H1 (cell line): ENCODE results near the gene NDRG4. TPM values are rescaled to one million over a fixed set of nuclear protein-coding genes. Genes with fewer than 3 reads are reported as not detected.

Experiments
- CTCF ChIA-PET: fragments of 300-600 bp; sonication (Branson Sonifier 250); formaldehyde crosslinking; loops from one replicate; lab custom pipeline; 2021; ENCODE audit not compliant: partially characterized antibody; lab: Charles Lee
- POLR2A ChIA-PET: fragments of 300-600 bp; sonication (Branson Sonifier 250); formaldehyde crosslinking; loops from one replicate; lab custom pipeline; 2021; ENCODE audit warnings: inconsistent platforms; ENCODE audit not compliant: partially characterized antibody; lab: Charles Lee
- DNase-seq, 2 experiments: peaks; one replicate each; pipeline versions ENCODE4 v3.0.0 to v3.0.0-alpha.2; 2010 to 2022; ENCODE audit warnings: low spot score in 2 of 2, low read depth in 1 of 2, mixed read lengths in 1 of 2
- FAIRE-seq: peaks from 2 replicates; lab custom pipeline; 2011; peaks lifted over from hg19 to GRCh38; lab: Jason Lieb, UNC
- H2AFZ ChIP-seq: 2 replicates; pipeline ENCODE4 v1.8.1; 2012; ENCODE audit warnings: low read length, inconsistent platforms
- H2AK5ac ChIP-seq: 2 replicates; pipeline ENCODE4 v1.6.1; 2013; ENCODE audit warnings: low read depth, low read length
- H2BK120ac ChIP-seq: replicated peaks from 2 replicates; pipeline ENCODE3; 2013; ENCODE audit warnings: low read depth, low read length, inconsistent platforms
- H2BK12ac ChIP-seq: 2 replicates; pipeline ENCODE4 v1.6.1; 2013; ENCODE audit warnings: low read depth, low read length
- H2BK15ac ChIP-seq: 2 replicates; pipeline ENCODE4 v1.6.1; 2013; ENCODE audit warnings: low read length
- H2BK20ac ChIP-seq: 2 replicates; pipeline ENCODE4 v1.6.1; 2013; ENCODE audit warnings: low read length
- H2BK5ac ChIP-seq: 2 replicates; pipeline ENCODE4 v1.6.1; 2013; ENCODE audit warnings: low read depth, low read length
- H3K14ac ChIP-seq: 2 replicates; pipeline ENCODE4 v1.6.1; 2013; ENCODE audit warnings: inconsistent platforms; ENCODE audit not compliant: insufficient read length
- H3K18ac ChIP-seq: 2 replicates; pipeline ENCODE4 v1.6.1; 2013; ENCODE audit warnings: low read length; ENCODE audit errors: extremely low read depth
- H3K23ac ChIP-seq: 2 replicates; pipeline ENCODE4 v1.6.1; 2013; ENCODE audit warnings: inconsistent platforms; ENCODE audit not compliant: insufficient read length
- H3K23me2 ChIP-seq: 2 replicates; pipeline ENCODE4 v1.6.1; 2013; ENCODE audit warnings: low read depth, low read length
- H3K27ac ChIP-seq: 2 replicates; pipeline ENCODE4 v1.6.1; 2011; ENCODE audit warnings: low read depth, low read length, inconsistent platforms
- H3K27me3 ChIP-seq, 4 experiments: replicated peaks in 1 of 4; 1 replicate in 1 of 4; 2 replicates in 3 of 4; pipeline versions ENCODE4 v1.6.1 to v1.8.1; 2011 to 2013; ENCODE audit warnings: low read length in 3 of 4, mild to moderate bottlenecking in 3 of 4, inconsistent platforms in 2 of 4, mixed read lengths in 2 of 4, moderate library complexity in 1 of 4; ENCODE audit not compliant: control insufficient read depth in 3 of 4, insufficient read depth in 3 of 4; ENCODE audit errors: extremely low read depth in 1 of 4
- H3K36me3 ChIP-seq, 4 experiments: 2 replicates each; pipeline versions ENCODE4 v1.6.1 to v1.8.1; 2011 to 2013; ENCODE audit warnings: mild to moderate bottlenecking in 4 of 4, low read length in 3 of 4, moderate library complexity in 2 of 4, control low read depth in 1 of 4, inconsistent platforms in 1 of 4; ENCODE audit not compliant: insufficient read depth in 4 of 4, control insufficient read depth in 2 of 4
- H3K4ac ChIP-seq: replicated peaks from 2 replicates; pipeline ENCODE3; 2013; ENCODE audit warnings: low read length, low read depth, mixed read lengths, inconsistent platforms; ENCODE audit not compliant: insufficient read length
- H3K4me1 ChIP-seq, 4 experiments: replicated peaks in 1 of 4; 1 replicate in 1 of 4; 2 replicates in 3 of 4; pipeline versions ENCODE4 v1.6.1 to v1.8.1; 2011 to 2013; ENCODE audit warnings: low read length in 3 of 4, inconsistent platforms in 2 of 4, mixed read lengths in 1 of 4; ENCODE audit not compliant: insufficient read depth in 4 of 4, control insufficient read depth in 3 of 4
- H3K4me2 ChIP-seq, 2 experiments: 2 replicates each; pipeline versions ENCODE4 v1.6.1 to v1.8.1; 2011 to 2013; ENCODE audit warnings: low read depth in 2 of 2, low read length in 2 of 2, control low read depth in 1 of 2, inconsistent platforms in 1 of 2, mild to moderate bottlenecking in 1 of 2; ENCODE audit not compliant: insufficient read depth in 1 of 2
- H3K4me3 ChIP-seq, 4 experiments: fragments of 200-600, 300-600 bp in 1 of 4; sonication (generic), shearing (Covaris generic), sonication (Bioruptor Twin) in 1 of 4; 2 replicates each; pipeline versions ENCODE4 v1.5.1 to v1.8.1; 2011 to 2016; ENCODE audit warnings: low read length in 4 of 4, low read depth in 3 of 4, control low read depth in 2 of 4, inconsistent platforms in 2 of 4, mild to moderate bottlenecking in 2 of 4, mixed read lengths in 1 of 4, moderate library complexity in 1 of 4; ENCODE audit not compliant: insufficient read depth in 2 of 4; ENCODE audit errors: extremely low read depth in 1 of 4
- H3K56ac ChIP-seq: replicated peaks from 2 replicates; pipeline ENCODE3; 2013; ENCODE audit warnings: low read depth, mild to moderate bottlenecking, mixed read lengths, low read length, inconsistent platforms; ENCODE audit not compliant: insufficient read length
- H3K79me1 ChIP-seq: 2 replicates; pipeline ENCODE4 v1.6.1; 2013; ENCODE audit warnings: low read depth, low read length, control low read depth
- H3K79me2 ChIP-seq, 2 experiments: 2 replicates each; pipeline versions ENCODE4 v1.6.1 to v1.8.1; 2012 to 2013; ENCODE audit warnings: low read length in 2 of 2, mild to moderate bottlenecking in 2 of 2, inconsistent platforms in 1 of 2; ENCODE audit not compliant: insufficient read depth in 2 of 2, control insufficient read depth in 1 of 2
- H3K9ac ChIP-seq, 4 experiments: replicated peaks in 1 of 4; 1 replicate in 1 of 4; 2 replicates in 3 of 4; pipeline versions ENCODE4 v1.6.1 to v1.8.1; 2011 to 2013; ENCODE audit warnings: low read depth in 3 of 4, low read length in 3 of 4, control low read depth in 2 of 4, mild to moderate bottlenecking in 2 of 4, moderate library complexity in 2 of 4, inconsistent platforms in 1 of 4; ENCODE audit errors: extremely low read depth in 1 of 4
- H3K9me3 ChIP-seq, 2 experiments: 2 replicates each; pipeline versions ENCODE4 v1.6.1 to v1.8.1; 2012 to 2013; ENCODE audit warnings: mild to moderate bottlenecking in 2 of 2, moderate library complexity in 2 of 2, control low read depth in 1 of 2, inconsistent platforms in 1 of 2, low read depth in 1 of 2, low read length in 1 of 2, mixed read lengths in 1 of 2; ENCODE audit not compliant: insufficient read depth in 2 of 2
- H4K20me1 ChIP-seq, 2 experiments: replicated peaks in 1 of 2; 2 replicates each; pipeline versions ENCODE3 to v1.8.1; 2011 to 2013; ENCODE audit warnings: inconsistent platforms in 2 of 2, low read length in 2 of 2, mild to moderate bottlenecking in 1 of 2; ENCODE audit not compliant: insufficient read depth in 2 of 2, control insufficient read depth in 1 of 2
- H4K5ac ChIP-seq: 2 replicates; pipeline ENCODE4 v1.6.1; 2013; ENCODE audit warnings: low read length, low read depth, mixed read lengths, inconsistent platforms; ENCODE audit not compliant: insufficient read length
- H4K8ac ChIP-seq: 2 replicates; pipeline ENCODE4 v1.8.0; 2013; ENCODE audit warnings: mild to moderate bottlenecking, moderate library complexity, low read length, inconsistent platforms; ENCODE audit not compliant: insufficient read depth; ENCODE audit errors: extremely low read depth
- H4K91ac ChIP-seq: replicated peaks from 2 replicates; pipeline ENCODE3; 2013; ENCODE audit warnings: low read length, mixed read lengths, inconsistent platforms; ENCODE audit not compliant: insufficient read length
- BRCA1 ChIP-seq: IDR thresholded peaks from 2 replicates; pipeline ENCODE4 v1.6.1; 2012; ENCODE audit warnings: low read depth, low read length, improper control_type of control experiment
- EP300 ChIP-seq, 2 experiments: IDR thresholded peaks; 1 replicate in 1 of 2; 2 replicates in 1 of 2; pipeline ENCODE4 v1.6.1; 2011 to 2012; ENCODE audit warnings: low read depth in 2 of 2, low read length in 2 of 2, mild to moderate bottlenecking in 2 of 2, borderline replicate concordance in 1 of 2, inconsistent platforms in 1 of 2, moderate library complexity in 1 of 2
- KDM4A ChIP-seq: IDR thresholded peaks from one replicate; pipeline ENCODE4 v1.7.1; 2012; ENCODE audit warnings: low read depth, mild to moderate bottlenecking, moderate library complexity, low read length, inconsistent platforms; ENCODE audit not compliant: severe bottlenecking
- NRF1 ChIP-seq: IDR thresholded peaks from 2 replicates; pipeline ENCODE4 v1.6.1; 2011; ENCODE audit warnings: mild to moderate bottlenecking, low read depth, low read length, improper control_type of control experiment
- SIRT6 ChIP-seq: IDR thresholded peaks from one replicate; pipeline ENCODE4 v1.7.1; 2012; ENCODE audit warnings: low read length, inconsistent platforms
- SUZ12 ChIP-seq: fragments of 200-600 bp; sonication (generic); IDR thresholded peaks from 2 replicates; pipeline ENCODE4 v1.6.1; 2012; ENCODE audit warnings: mild to moderate bottlenecking, inconsistent platforms, low read length, moderate library complexity, mixed read lengths
- TBP ChIP-seq: IDR thresholded peaks from 2 replicates; pipeline ENCODE4 v1.6.1; 2011; ENCODE audit warnings: low read depth, low read length, improper control_type of control experiment
- WGBS, 2 experiments: shearing (Covaris generic) in 1 of 2; methylation state at CpG; one replicate each; pipeline versions ENCODE4 v1.1.6 to v1.1.7; 2013 to 2015; ENCODE audit warnings: low lambda C conversion rate in 2 of 2, mixed read lengths in 2 of 2, inconsistent platforms in 1 of 2, low coverage in 1 of 2, missing lambda C conversion rate in 1 of 2; ENCODE audit not compliant: insufficient replicate concordance in 2 of 2, insufficient coverage in 1 of 2, insufficient read length in 1 of 2; ENCODE audit errors: extremely low coverage in 1 of 2, missing lambda C conversion rate in 1 of 2; 5-methylcytosine and 5-hydroxymethylcytosine counted together
- polyA plus RNA-seq, 7 experiments: library from polyadenylated mRNA; depleted of rRNA in 3 of 7; stranded (reverse) in 5 of 7; unstranded in 2 of 7; fragments of >200 nt in 5 of 7; fragments of 200-250 nt in 2 of 7; gene quantifications; 1 replicate in 5 of 7; 2 replicates in 1 of 7; 4 replicates in 1 of 7; pipeline versions ENCODE4 v1.2.1 to v1.2.3, GENCODE V29; 2011 to 2013; ENCODE audit warnings: missing spikeins in 2 of 7, mixed read lengths in 2 of 7
- total RNA-seq: library from RNA; stranded (reverse); fragmentation: NEBNext Ultra II Directional; extraction: Animal tissue kit (Norgen Biotek cat#: 25700); gene quantifications from 2 replicates; pipeline ENCODE4 v1.2.1, GENCODE V29; 2021

NDRG4 gene
- total and polyA plus RNA-seq, 2 of the 8 experiments (the other 6 are each of a cell fraction or from before 2014, with no cell fraction given), result 20.8 to 30.9 TPM

- Histone ChIP-seq H3K36me3 (no peaks in the 10 kb centered on the region), H3K56ac (no peak overlapping the region), H3K23ac (no peak overlapping the region), H3K4me3 (no peak overlapping the region), H4K20me1 (no peaks in the 10 kb centered on the region), H2BK5ac (no peak overlapping the region), H3K9me3 (no peaks in the 10 kb centered on the region), H3K14ac (no peak overlapping the region), H3K23me2 (no peaks in the 10 kb centered on the region), H3K27ac (no peak overlapping the region), H2BK12ac (no peak overlapping the region), H2BK120ac (no peak overlapping the region), H2BK20ac (no peak overlapping the region), H3K4me1 (peaks cover 7 to 12% (median 10%) of the 10 kb centered on the region in 4 experiments; a peak in 5 of 7 replicates), H4K91ac (no peak overlapping the region), H4K8ac (no peak overlapping the region), H4K5ac (no peak overlapping the region), H2AFZ (no peak overlapping the region), H2AK5ac (no peak overlapping the region), H3K79me2 (no peaks in the 10 kb centered on the region), H3K9ac (no peak overlapping the region), H3K4me2 (no peak overlapping the region), H3K18ac (no peak overlapping the region), H3K27me3 (peaks cover 0 to 3% (median 1%) of the 10 kb centered on the region in 4 experiments; a peak in 1 of 7 replicates), H2BK15ac (no peak overlapping the region), H3K79me1 (no peaks in the 10 kb centered on the region), H3K4ac (no peak overlapping the region)
- POLR2A ChIA-PET, result no interaction called here
- WGBS, 2 experiments, result 90% methylated on average over 8 of the region's 9 CpGs; no CpG with 5 or more reads in 1 of the 2 experiments
- CTCF ChIA-PET, result interaction anchor here (1.2 to 2.5 kb wide), 5 partner anchors 9 to 173 kb away, joined by 3 to 9 read pairs (median 6); no protein-coding TSS in a partner anchor
- TF ChIP-seq EP300 (IDR thresholded peaks at IDR 0.05; ENCODE audit: borderline replicate concordance in 1 of 2, low read depth in 2 of 2, low read length in 2 of 2) (no peak), BRCA1 (no peak), SUZ12 (no peak), TBP (no peak), KDM4A (no peak), SIRT6 (no peak), NRF1 (no peak)
- DNase-seq, result no peak
- FAIRE-seq, result no peak
Observed at GRCh38 chr16:58472266-58472665, 27.7 kb upstream of the NDRG4 start.
